NCI-H2227 (cell line): ENCODE results near the gene CSRP3.
A peak's percentile ranks its signal among the peaks of the same experiment; 100 is the strongest.

ENCODE experiments used
- DNase-seq: peaks from one replicate; lab custom pipeline; 2025; ENCODE audit not compliant: unreplicated experiment; lab: John Stamatoyannopoulos, UW

CSRP3 gene

GRCh38 chr11:19201737-19202605 is at the start of gene CSRP3:
CSRP3 (minus strand) TSS chr11:19201983; CDS start chr11:19192448, 9,535 bp downstream.
- no peak for DNase-seq

GRCh38 chr11:19251577-19251976 is 49.8 kb upstream of the CSRP3 start:
- no peak for DNase-seq

- no peak for DNase-seq
Observed at GRCh38 chr11:19246816-19247215, 45.0 kb upstream of the CSRP3 start.

- no peak for DNase-seq
Observed at GRCh38 chr11:19245351-19245750, 43.6 kb upstream of the CSRP3 start.

GRCh38 chr11:19244621-19245020 is 42.8 kb upstream of the CSRP3 start:
- no peak for DNase-seq

GRCh38 chr11:19244084-19244483 is 42.3 kb upstream of the CSRP3 start:
- DNase-seq = no peak

- DNase-seq = no peak
Observed at GRCh38 chr11:19243613-19244012, 41.8 kb upstream of the CSRP3 start.

GRCh38 chr11:19243143-19243542 is 41.4 kb upstream of the CSRP3 start:
- no peak for DNase-seq

GRCh38 chr11:19242179-19242932 is 40.6 kb upstream of the CSRP3 start:
- DNase-seq = no peak

GRCh38 chr11:19241260-19242178 is 39.7 kb upstream of the CSRP3 start:
- DNase-seq = peak; percentile 68

GRCh38 chr11:19240420-19241259 is 38.9 kb upstream of the CSRP3 start, which contains the start of gene E2F8:
E2F8 (minus strand) TSS chr11:19240945; CDS start chr11:19240121, 824 bp downstream.
- peak; percentile 98 for DNase-seq

GRCh38 chr11:19239039-19239438 is 37.3 kb upstream of the CSRP3 start:
- no peak for DNase-seq

GRCh38 chr11:19237813-19238212 is 36.0 kb upstream of the CSRP3 start:
- peak; percentile 76 for DNase-seq

GRCh38 chr11:19237381-19237780 is 35.6 kb upstream of the CSRP3 start:
- DNase-seq = no peak

- DNase-seq = no peak
Observed at GRCh38 chr11:19234231-19234817, 32.5 kb upstream of the CSRP3 start.

GRCh38 chr11:19232910-19233503 is 31.2 kb upstream of the CSRP3 start:
- DNase-seq = no peak

GRCh38 chr11:19229671-19230070 is 27.9 kb upstream of the CSRP3 start:
- DNase-seq = no peak

GRCh38 chr11:19228968-19229367 is 27.2 kb upstream of the CSRP3 start:
- no peak for DNase-seq
